Measurements from ENCODE around the gene FBXO22.
"Not testable (repeated sequence)": the region's sequence is repeated elsewhere in the genome, so short reads cannot be mapped to it uniquely, and the experiment has no call there.

FBXO22 gene

DNA sequence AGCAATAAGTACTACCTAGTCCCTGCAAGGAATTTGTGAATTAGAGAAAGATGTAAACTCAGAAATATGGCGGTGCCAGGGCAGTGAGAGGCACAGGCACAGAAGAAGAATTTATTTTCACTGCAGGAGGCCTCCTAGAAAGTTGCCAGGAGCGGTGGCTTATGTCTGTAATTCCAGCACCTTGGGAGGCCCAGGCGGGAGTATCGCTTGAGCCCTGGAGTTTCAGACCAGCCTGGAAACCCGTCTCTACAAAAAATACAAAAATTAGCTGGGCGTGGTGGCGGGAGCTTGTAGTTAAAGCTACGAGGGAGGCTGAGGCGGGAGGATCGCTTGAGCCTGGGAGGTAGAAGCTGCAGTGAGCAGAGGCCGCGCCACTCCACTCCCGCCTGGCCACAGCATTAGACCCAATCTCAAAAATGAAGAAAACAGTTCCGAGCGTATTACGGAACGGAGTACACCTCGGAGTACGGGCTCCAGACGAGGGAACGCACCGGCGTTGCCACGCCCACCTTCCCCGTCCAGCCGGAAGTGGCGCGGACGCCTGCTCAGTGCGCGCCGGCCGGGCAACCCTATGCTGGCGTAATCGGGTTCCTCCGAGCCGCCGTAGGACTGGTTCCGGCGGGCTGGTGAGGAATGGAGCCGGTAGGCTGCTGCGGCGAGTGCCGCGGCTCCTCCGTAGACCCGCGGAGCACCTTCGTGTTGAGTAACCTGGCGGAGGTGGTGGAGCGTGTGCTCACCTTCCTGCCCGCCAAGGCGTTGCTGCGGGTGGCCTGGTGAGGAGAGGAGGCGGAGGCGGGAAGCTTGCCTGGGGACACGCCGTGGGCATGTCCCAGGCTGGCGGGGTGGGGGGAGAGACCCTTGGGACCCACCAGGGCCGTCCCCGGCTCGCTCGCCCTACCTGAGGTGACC lies at the start of gene FBXO22:
TSS of gene FBXO22 (plus strand) at position 548 of the 909 bp plus-strand sequence. CDS start at position 634, 86 bp downstream.
- DNase-seq (ENCODE audit: low spot score) = peak; percentile 76

- DNase-seq (ENCODE audit: low spot score) = no peak
Observed at GRCh38 chr15:75857886-75858285, 45.8 kb upstream of the FBXO22 start.

- DNase-seq (ENCODE audit: low spot score) = no peak
Observed at GRCh38 chr15:75861750-75862402, 41.8 kb upstream of the FBXO22 start.

DNA sequence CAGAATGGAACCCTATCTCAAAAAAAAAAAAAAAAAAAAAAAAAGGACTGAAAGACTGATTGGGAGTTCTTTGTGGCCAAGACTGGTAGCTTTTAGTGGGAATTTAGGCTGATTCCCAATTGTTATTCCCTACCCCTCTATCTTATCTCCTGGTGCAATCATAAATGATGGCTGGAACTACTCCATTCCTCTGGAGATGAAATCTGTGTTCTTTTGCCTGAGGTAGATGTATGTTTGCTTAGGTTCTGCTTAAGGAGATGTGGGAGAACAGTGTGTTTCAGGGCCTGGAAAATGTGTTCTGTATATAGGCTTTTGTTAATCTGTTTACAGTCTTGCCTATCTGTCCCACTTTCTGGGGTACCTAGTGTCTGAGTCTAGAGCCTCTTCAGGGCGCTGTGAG lies 40.9 kb upstream of the FBXO22 start:
- no peak for DNase-seq (ENCODE audit: low spot score)

- no peak for DNase-seq (ENCODE audit: low spot score)
Observed at GRCh38 chr15:75864213-75865059, 39.2 kb upstream of the FBXO22 start.

DNA sequence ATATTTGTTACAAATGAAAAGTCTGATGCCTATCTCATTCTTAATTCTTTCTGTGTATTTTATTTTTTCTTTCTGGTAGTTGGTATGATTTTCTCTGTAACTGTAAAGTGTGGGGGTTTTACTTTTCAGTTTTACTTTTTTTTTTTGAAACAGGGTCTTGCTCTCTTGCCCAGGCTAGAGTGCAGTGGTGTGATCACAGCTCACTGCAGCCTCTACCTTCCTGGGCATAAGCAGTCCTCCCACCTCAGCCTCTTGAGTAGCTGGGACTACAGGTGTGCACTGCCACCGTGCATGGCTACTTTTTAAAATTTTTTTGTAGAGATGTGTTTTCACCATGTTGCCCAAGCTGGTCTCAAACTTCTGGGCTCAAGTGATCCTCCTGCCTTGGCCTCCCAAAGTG lies 37.6 kb upstream of the FBXO22 start:
- DNase-seq (ENCODE audit: low spot score) = not testable (repeated sequence)

- no peak for DNase-seq (ENCODE audit: low spot score)
Observed at GRCh38 chr15:75866916-75867315, 36.8 kb upstream of the FBXO22 start.

GRCh38 chr15:75867449-75867848 lies 36.2 kb upstream of the FBXO22 start:
- DNase-seq (ENCODE audit: low spot score) = no peak

- no peak for DNase-seq (ENCODE audit: low spot score)
Observed at GRCh38 chr15:75868019-75868418, 35.7 kb upstream of the FBXO22 start.

GRCh38 chr15:75869446-75869845 lies 34.2 kb upstream of the FBXO22 start:
- DNase-seq (ENCODE audit: low spot score) = no peak

DNA sequence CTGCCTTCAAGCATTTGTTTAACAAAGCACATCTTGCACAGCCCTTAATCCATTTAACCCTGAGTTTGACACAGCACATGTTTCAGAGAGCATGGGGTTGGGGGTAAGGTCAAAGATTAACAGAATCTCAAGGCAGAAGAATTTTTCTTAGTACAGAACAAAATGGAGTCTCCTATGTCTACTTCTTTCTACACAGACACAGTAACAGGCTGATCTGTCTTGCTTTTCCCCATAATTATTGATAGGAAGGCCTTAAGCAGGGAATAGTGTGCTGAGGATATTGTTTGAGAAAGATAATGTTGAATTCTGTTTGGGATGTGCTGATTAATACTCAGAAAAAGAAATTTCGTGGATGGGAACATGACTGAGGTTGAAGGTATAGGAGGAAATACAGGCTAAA lies 32.1 kb upstream of the FBXO22 start:
- DNase-seq (ENCODE audit: low spot score) = not testable (repeated sequence)

- DNase-seq (ENCODE audit: low spot score) = no peak
Observed at GRCh38 chr15:75872403-75872990, 31.2 kb upstream of the FBXO22 start.

DNA sequence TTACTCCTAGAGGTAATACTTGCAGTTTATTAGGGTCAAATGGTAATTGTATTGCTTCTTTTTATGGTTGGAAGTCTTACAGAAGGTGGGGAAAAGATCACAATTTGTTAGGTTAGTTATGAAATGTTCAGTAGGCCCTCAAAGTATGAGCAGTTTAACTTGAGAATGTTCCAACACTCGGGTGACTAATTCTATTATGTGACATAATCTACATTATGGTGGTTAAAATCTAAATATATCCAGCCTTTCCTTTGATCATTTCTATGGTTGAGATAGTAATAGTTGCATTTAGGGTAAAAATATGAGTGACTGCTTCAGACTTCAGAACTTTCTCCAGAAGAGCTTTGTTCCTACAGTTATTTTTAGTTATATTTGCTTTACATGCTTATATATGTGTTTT lies 19.6 kb upstream of the FBXO22 start:
- DNase-seq (ENCODE audit: low spot score) = no peak

DNA sequence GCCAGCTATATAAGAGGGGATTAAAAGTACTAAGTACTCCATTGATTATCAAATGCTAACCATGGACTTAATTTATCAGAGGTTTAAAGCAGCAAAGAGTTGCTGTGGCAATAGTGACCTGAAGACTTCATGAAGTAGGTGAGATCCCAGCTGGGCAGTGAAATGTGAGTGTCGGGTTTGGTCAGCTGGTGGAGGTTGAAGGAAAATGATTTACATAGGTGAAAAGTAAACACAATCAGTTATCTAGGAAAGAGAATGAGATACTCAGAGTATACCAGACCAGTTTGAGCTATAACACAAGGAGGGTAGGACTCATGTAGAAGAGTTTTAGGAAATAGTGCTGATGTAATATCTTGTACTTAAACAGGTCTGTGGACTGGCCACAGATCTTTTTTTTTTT lies 16.5 kb upstream of the FBXO22 start:
- no peak for DNase-seq (ENCODE audit: low spot score)

- no peak for DNase-seq (ENCODE audit: low spot score)
Observed at GRCh38 chr15:75891895-75892294, 11.8 kb upstream of the FBXO22 start.

- no peak for DNase-seq (ENCODE audit: low spot score)
Observed at GRCh38 chr15:75895731-75896130, 7.9 kb upstream of the FBXO22 start.

- DNase-seq (ENCODE audit: low spot score) = no peak
Observed at GRCh38 chr15:75900577-75900976, 3.1 kb upstream of the FBXO22 start.

DNA sequence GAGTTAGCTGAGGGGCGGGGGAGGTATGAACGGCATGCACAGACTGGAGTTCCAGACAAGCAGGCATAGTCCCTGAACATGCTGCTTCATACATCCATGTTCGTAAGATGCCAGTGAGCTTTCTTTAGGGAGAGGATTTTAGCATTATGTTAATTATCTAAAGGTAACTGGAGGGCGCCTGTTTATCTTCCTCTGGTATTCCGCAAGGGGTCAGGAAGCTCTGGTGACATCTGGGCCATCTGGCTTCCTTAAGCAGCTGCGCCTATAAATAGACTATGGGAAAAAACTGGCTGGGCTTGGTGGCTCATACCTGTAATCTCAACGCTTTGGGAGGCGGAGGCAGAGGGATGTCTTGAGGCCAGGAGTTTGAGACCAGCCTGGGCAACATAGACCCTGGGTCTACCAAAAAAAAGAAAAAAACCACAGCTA lies 1.5 kb upstream of the FBXO22 start:
- DNase-seq (ENCODE audit: low spot score) = no peak

DNA sequence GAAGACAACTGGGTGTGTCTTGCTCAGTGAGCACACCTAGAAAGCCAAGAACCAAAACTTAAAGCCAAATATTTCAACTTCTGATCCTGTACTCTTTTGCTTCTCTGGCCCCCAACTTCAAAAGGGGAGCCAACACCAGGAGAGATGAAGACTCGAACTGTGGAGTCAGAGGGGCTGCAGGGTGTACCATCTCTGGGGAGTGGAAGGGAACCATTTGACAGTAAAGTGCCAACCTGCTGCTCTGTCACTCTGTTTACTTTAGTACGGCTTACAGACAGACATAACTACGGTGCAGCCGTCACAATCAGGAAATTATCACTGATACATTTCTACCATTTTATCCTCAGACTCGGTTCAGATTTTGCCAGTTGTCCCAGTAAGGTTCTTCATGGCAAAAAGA lies 1.6 kb downstream of the FBXO22 start:
- DNase-seq (ENCODE audit: low spot score) = no peak

DNA sequence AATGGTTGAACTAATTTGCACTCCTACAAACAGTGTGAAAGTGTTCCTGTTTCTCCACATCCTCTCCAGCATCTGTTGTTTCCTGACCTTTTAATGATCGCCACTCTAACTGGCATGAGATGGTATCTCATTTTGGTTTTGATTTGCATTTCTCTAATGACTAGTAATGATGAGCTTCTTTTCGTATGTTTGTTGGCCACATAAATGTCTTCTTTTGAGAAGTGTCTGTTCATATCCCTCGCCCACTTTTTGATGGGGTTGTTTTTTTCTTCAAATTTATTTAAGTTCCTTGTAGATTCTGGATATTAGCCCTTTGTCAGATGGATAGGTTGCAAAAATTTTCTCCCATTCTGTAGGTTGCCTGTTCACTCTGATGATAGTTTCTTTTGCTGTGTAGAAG lies 6.7 kb downstream of the FBXO22 start:
- DNase-seq (ENCODE audit: low spot score) = not testable (repeated sequence)

- no peak for DNase-seq (ENCODE audit: low spot score)
Observed at GRCh38 chr15:75916978-75917377, 13.3 kb downstream of the FBXO22 start.

GRCh38 chr15:75918135-75918534 lies 14.5 kb downstream of the FBXO22 start:
- DNase-seq (ENCODE audit: low spot score) = no peak
